Thyroid gland (tissue), 4 donors: ENCODE measurements around the gene PAK1. TPM values are rescaled to one million over a fixed set of nuclear protein-coding genes. Genes with fewer than 3 reads are reported as not detected.

Experiments used
- DNase-seq, 2 donors: peaks; one replicate each; pipeline ENCODE4 v3.0.0-alpha.2; 2019
- H3K27ac ChIP-seq, 3 donors: fragments of 200-600 bp; sonication (generic); 1 replicate in 2 of 3; 2 replicates in 1 of 3; pipeline ENCODE4 v1.5.1; 2016 to 2019; ENCODE audit warnings: mild to moderate bottlenecking in 1 of 3, moderate library complexity in 1 of 3
- H3K27me3 ChIP-seq: fragments of 200-600 bp; sonication (generic); one replicate; pipeline ENCODE4 v1.5.1; 2019
- H3K36me3 ChIP-seq, 2 donors: fragments of 200-600 bp; sonication (generic); one replicate each; pipeline ENCODE4 v1.5.1; 2016 to 2019
- H3K4me1 ChIP-seq, 2 donors: fragments of 200-600 bp; sonication (generic); one replicate each; pipeline ENCODE4 v1.5.1; 2017 to 2019
- H3K4me3 ChIP-seq, 3 donors: fragments of 200-600 bp; sonication (generic); replicated peaks in 1 of 3; 1 replicate in 2 of 3; 2 replicates in 1 of 3; pipeline ENCODE4 v1.5.1; 2016; ENCODE audit warnings: mild to moderate bottlenecking in 1 of 3
- H3K9me3 ChIP-seq: fragments of 200-600 bp; sonication (generic); one replicate; pipeline ENCODE4 v1.5.1; 2017
- POLR2A ChIP-seq, 2 donors: fragments of 450-650 bp; IDR thresholded peaks; one replicate each; pipeline ENCODE4 v1.6.1; 2017; ENCODE audit warnings: antibody characterized with exemption in 2 of 2, mild to moderate bottlenecking in 2 of 2, moderate library complexity in 1 of 2
- WGBS, 2 donors: methylation state at CpG; one replicate each; pipeline ENCODE4 v1.1.5; 2017; 5-methylcytosine and 5-hydroxymethylcytosine counted together
- intact Hi-C: fragments of 100-400 bp; cut with DNase I; formaldehyde crosslinking; loops from one replicate; pipeline ENCODE4 v1.15.1; 2023
- total RNA-seq, 4 donors: library from RNA; depleted of rRNA; stranded (reverse); fragments of >200 nt; gene quantifications; one replicate each; pipeline ENCODE4 v1.2.3, GENCODE V29; 2016
- TF ChIP-seq, protein P1 (sequence below), 6 experiments: fragments of 200-600 bp in 3 of 6; fragments of 450-650 bp in 3 of 6; sonication (generic) in 3 of 6; IDR thresholded peaks; one replicate each; pipeline ENCODE4 v1.5.1; 2016 to 2019; ENCODE audit warnings: antibody characterized with exemption in 6 of 6, mild to moderate bottlenecking in 2 of 6, inconsistent platforms in 1 of 6, moderate library complexity in 1 of 6

PAK1 gene
- total RNA-seq, 4 donors from 2014 or later: 47.0 to 110 (median 84.0) TPM

GRCh38 chr11:77346906-77347603 lies 126.8 kb downstream of the PAK1 start:
- intact Hi-C loops: no loop called here
- H3K27me3 ChIP-seq: no peaks in the 10 kb centered on the region
- H3K9me3 ChIP-seq: no peaks in the 10 kb centered on the region
- H3K36me3 ChIP-seq: peaks cover 0 to 4% of the 10 kb centered on the region in 2 donors
- no peaks in the 10 kb centered on the region for H3K4me1 ChIP-seq
- DNase-seq: no peak
- 94% methylated on average over 2 of the region's 2 CpGs for WGBS, 2 donors
- H3K27ac ChIP-seq: no peak overlapping the region
- no peak for TF ChIP-seq POLR2A (IDR thresholded peaks at IDR 0.05)
- TF ChIP-seq, protein P1, sequence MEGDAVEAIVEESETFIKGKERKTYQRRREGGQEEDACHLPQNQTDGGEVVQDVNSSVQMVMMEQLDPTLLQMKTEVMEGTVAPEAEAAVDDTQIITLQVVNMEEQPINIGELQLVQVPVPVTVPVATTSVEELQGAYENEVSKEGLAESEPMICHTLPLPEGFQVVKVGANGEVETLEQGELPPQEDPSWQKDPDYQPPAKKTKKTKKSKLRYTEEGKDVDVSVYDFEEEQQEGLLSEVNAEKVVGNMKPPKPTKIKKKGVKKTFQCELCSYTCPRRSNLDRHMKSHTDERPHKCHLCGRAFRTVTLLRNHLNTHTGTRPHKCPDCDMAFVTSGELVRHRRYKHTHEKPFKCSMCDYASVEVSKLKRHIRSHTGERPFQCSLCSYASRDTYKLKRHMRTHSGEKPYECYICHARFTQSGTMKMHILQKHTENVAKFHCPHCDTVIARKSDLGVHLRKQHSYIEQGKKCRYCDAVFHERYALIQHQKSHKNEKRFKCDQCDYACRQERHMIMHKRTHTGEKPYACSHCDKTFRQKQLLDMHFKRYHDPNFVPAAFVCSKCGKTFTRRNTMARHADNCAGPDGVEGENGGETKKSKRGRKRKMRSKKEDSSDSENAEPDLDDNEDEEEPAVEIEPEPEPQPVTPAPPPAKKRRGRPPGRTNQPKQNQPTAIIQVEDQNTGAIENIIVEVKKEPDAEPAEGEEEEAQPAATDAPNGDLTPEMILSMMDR (IDR thresholded peaks at IDR 0.05): no peak
- no peak overlapping the region for H3K4me3 ChIP-seq

DNA sequence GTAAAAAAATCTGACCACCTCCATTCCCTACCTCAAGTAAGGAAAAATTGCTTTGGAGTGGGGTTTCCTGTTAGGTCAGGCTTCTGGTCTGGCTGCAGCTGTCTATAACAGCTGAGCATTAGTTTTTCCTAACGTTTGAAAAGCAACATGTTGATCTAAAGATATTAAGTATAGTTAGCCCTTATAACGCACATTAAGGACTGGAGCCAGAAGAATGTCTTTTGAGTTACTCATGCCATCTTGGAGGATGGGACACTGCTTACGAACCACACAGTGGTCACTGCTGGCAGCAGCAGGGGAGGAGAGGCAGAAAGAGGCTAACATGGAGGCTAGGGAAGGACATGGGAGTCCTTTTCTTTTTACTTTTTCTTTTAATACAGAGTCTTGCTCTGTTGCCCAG lies 128.3 kb downstream of the PAK1 start:
- no peak for DNase-seq
- Histone ChIP-seq H3K4me3 (no peak overlapping the region), H3K27ac (no peak overlapping the region), H3K27me3 (no peaks in the 10 kb centered on the region), H3K4me1 (no peaks in the 10 kb centered on the region), H3K9me3 (no peaks in the 10 kb centered on the region), H3K36me3 (peaks cover 0 to 4% of the 10 kb centered on the region in 2 donors)
- WGBS, 2 donors: 83 to 86% methylated on average over 3 of the region's 3 CpGs
- TF ChIP-seq, protein P1 (IDR thresholded peaks at IDR 0.05): no peak
- no peak for TF ChIP-seq POLR2A (IDR thresholded peaks at IDR 0.05)
- intact Hi-C loops: no loop called here

DNA sequence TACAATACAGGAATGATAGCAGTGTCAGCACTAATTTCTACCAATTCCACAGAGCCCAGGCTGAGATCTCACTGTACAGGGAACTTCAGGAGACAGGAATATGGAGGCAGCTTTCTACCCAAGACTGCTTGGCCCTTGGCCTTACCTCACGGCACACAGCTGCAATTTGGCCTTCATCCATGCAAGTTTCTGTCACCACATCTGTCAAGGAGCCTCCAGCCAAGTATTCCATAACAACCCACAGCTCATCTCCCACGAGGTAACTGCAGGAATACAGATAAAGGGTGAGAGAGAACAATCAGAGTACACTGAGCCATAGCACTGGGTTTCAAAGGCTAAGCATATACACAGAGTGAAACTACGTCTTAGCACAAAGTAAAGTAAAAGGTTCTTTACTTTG lies 133.4 kb downstream of the PAK1 start:
- intact Hi-C loops: no loop called here
- TF ChIP-seq POLR2A (IDR thresholded peaks at IDR 0.05): no peak
- TF ChIP-seq, protein P1 (IDR thresholded peaks at IDR 0.05): no peak
- 75 to 83% methylated on average over 3 of the region's 3 CpGs for WGBS, 2 donors
- DNase-seq: no peak
- H3K4me3 ChIP-seq: no peak overlapping the region
- no peaks in the 10 kb centered on the region for H3K27me3 ChIP-seq
- H3K36me3 ChIP-seq: peaks cover 0 to 4% of the 10 kb centered on the region in 2 donors
- no peaks in the 10 kb centered on the region for H3K4me1 ChIP-seq
- H3K27ac ChIP-seq: no peak overlapping the region
- H3K9me3 ChIP-seq: no peaks in the 10 kb centered on the region

GRCh38 chr11:77332259-77332658 lies 141.6 kb downstream of the PAK1 start:
- H3K4me1 ChIP-seq: no peaks in the 10 kb centered on the region
- peaks cover 3 to 7% of the 10 kb centered on the region in 2 donors for H3K36me3 ChIP-seq
- H3K27ac ChIP-seq: no peak overlapping the region
- intact Hi-C loops: no loop called here
- TF ChIP-seq, protein P1 (IDR thresholded peaks at IDR 0.05): no peak
- TF ChIP-seq POLR2A (IDR thresholded peaks at IDR 0.05): no peak
- 90 to 99% methylated on average over 3 of the region's 3 CpGs for WGBS, 2 donors
- H3K4me3 ChIP-seq: no peak overlapping the region
- no peaks in the 10 kb centered on the region for H3K27me3 ChIP-seq
- no peak for DNase-seq
- no peaks in the 10 kb centered on the region for H3K9me3 ChIP-seq

DNA sequence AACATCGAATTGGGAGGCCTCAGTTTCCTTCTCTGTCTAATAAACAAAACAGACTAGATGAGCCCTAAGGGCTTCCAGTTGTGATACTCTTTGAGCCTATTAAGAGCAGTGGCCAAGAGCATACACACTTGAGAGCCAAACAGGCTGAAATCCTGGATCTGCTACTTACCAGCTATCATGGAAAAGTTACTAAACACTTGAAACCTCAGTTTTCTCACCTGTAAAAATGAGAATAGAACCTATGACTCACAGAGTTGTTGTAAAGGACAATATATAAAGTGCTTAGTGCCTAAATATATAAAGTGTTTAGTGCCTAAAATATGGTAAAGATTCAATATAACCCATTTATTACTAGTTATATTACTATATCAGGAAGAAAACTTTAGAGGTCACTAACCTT lies 148.7 kb downstream of the PAK1 start:
- intact Hi-C loops: no loop called here

More for the DNA sequence above, 148.7 kb downstream of the PAK1 start:
- Histone ChIP-seq H3K36me3 (no peaks in the 10 kb centered on the region), H3K27ac (no peak overlapping the region), H3K4me3 (no peak overlapping the region), H3K4me1 (peaks cover 0 to 5% of the 10 kb centered on the region in 2 donors), H3K9me3 (no peaks in the 10 kb centered on the region), H3K27me3 (no peaks in the 10 kb centered on the region)
- no peak for TF ChIP-seq POLR2A (IDR thresholded peaks at IDR 0.05)
- TF ChIP-seq, protein P1 (IDR thresholded peaks at IDR 0.05): no peak
- no peak for DNase-seq
- WGBS, 2 donors: 82 to 88% methylated on average over 1 of the region's 1 CpG
